ENCODE data around the gene ABCA1.
A peak's percentile ranks its signal among the peaks of the same experiment; 100 is the strongest.
"Not testable (repeated sequence)": the region's sequence is repeated elsewhere in the genome, so short reads cannot be mapped to it uniquely, and the experiment has no call there.

The ABCA1 gene

GRCh38 chr9:104941597-104941996, 13.6 kb upstream of the ABCA1 start:
- no peak for DNase-seq

- DNase-seq: no peak
Measured at GRCh38 chr9:104936291-104936690, 8.3 kb upstream of the ABCA1 start.

GRCh38 chr9:104935501-104935810, 7.5 kb upstream of the ABCA1 start:
- DNase-seq: not testable (repeated sequence)

- no peak for DNase-seq
Measured at GRCh38 chr9:104934691-104935500, 6.9 kb upstream of the ABCA1 start.

GRCh38 chr9:104933091-104933490, 5.1 kb upstream of the ABCA1 start:
- not testable (repeated sequence) for DNase-seq

GRCh38 chr9:104931256-104931655, 3.3 kb upstream of the ABCA1 start:
- no peak for DNase-seq

GRCh38 chr9:104927216-104927911, 591 bp downstream of the ABCA1 start:
- DNase-seq: no peak

GRCh38 chr9:104923740-104924139, 4.2 kb downstream of the ABCA1 start:
- DNase-seq: no peak

GRCh38 chr9:104923289-104923688, 4.7 kb downstream of the ABCA1 start:
- peak; percentile 65 for DNase-seq

- DNase-seq: not testable (repeated sequence)
Measured at GRCh38 chr9:104922748-104923147, 5.2 kb downstream of the ABCA1 start.

GRCh38 chr9:104921067-104921741, 6.8 kb downstream of the ABCA1 start:
- no peak for DNase-seq

- no peak for DNase-seq
Measured at GRCh38 chr9:104915753-104916152, 12.2 kb downstream of the ABCA1 start.

- DNase-seq: no peak
Measured at GRCh38 chr9:104915049-104915448, 12.9 kb downstream of the ABCA1 start.

GRCh38 chr9:104914466-104914865, 13.5 kb downstream of the ABCA1 start:
- no peak for DNase-seq

- DNase-seq: no peak
Measured at GRCh38 chr9:104912606-104913005, 15.3 kb downstream of the ABCA1 start.

GRCh38 chr9:104911032-104911607, 16.8 kb downstream of the ABCA1 start:
- no peak for DNase-seq

GRCh38 chr9:104907278-104907951, 20.5 kb downstream of the ABCA1 start:
- DNase-seq: no peak

- DNase-seq: no peak
Measured at GRCh38 chr9:104906441-104907277, 21.3 kb downstream of the ABCA1 start.

GRCh38 chr9:104905931-104906330, 22.0 kb downstream of the ABCA1 start:
- DNase-seq: no peak

- DNase-seq: no peak
Measured at GRCh38 chr9:104905153-104905901, 22.6 kb downstream of the ABCA1 start.

GRCh38 chr9:104903609-104904008, 24.3 kb downstream of the ABCA1 start:
- DNase-seq: no peak
